ENCODE data around the gene GATB.

The GATB gene

DNA sequence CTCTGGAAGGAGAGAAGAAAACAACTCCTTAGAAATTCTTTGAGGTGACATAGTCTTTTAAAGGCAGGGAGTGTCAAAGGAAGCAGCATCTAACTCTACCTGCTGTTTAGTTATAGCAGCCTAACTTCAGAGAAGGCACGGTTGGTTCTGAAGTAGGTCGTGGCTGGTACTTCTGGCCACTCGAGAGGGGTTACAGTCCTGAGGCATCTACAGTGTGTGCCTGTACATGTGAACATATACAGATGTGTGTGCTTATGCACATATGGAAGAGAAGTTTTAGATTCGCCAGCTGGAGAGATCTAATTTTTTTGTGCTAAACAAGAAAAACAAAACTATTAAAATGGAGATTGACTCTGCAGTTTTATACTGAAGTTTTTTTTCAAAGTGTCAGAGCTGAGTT, 52.7 kb downstream of the GATB start:
- TF ChIP-seq, protein P1, sequence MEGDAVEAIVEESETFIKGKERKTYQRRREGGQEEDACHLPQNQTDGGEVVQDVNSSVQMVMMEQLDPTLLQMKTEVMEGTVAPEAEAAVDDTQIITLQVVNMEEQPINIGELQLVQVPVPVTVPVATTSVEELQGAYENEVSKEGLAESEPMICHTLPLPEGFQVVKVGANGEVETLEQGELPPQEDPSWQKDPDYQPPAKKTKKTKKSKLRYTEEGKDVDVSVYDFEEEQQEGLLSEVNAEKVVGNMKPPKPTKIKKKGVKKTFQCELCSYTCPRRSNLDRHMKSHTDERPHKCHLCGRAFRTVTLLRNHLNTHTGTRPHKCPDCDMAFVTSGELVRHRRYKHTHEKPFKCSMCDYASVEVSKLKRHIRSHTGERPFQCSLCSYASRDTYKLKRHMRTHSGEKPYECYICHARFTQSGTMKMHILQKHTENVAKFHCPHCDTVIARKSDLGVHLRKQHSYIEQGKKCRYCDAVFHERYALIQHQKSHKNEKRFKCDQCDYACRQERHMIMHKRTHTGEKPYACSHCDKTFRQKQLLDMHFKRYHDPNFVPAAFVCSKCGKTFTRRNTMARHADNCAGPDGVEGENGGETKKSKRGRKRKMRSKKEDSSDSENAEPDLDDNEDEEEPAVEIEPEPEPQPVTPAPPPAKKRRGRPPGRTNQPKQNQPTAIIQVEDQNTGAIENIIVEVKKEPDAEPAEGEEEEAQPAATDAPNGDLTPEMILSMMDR (IDR thresholded peaks at IDR 0.05; ENCODE audit: low read length, missing control alignments) = no peak
- H3K4me3 ChIP-seq (replicated peaks; ENCODE audit: low read depth, low read length) = no peak overlapping the region
- no peak for DNase-seq (ENCODE audit: low read depth)

DNA sequence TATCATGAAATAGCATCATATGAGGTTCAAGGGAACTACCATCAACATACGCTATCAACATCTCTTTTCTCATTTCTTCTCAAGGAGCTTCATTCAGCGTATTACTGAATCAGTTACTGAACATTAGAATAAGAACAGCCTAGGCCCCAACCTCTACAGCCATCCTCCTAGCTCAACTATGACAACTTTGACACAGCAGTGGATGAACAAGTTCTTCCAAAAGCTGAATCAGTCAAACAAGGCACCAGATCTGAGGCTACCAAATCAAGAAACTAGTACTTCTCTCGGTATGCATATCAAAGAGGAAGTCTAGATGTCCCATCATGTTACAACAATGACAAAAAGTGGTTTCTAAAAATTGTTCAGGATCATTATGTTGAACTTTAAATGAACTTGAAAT, 57.4 kb downstream of the GATB start:
- no peak for DNase-seq (ENCODE audit: low read depth)
- TF ChIP-seq, protein P1 (IDR thresholded peaks at IDR 0.05; ENCODE audit: low read length, missing control alignments) = no peak
- H3K4me3 ChIP-seq (replicated peaks; ENCODE audit: low read depth, low read length) = no peak overlapping the region

GRCh38 chr4:151702256-151702655, 58.6 kb downstream of the GATB start:
- H3K4me3 ChIP-seq (replicated peaks; ENCODE audit: low read depth, low read length) = no peak overlapping the region
- TF ChIP-seq, protein P1 (IDR thresholded peaks at IDR 0.05; ENCODE audit: low read length, missing control alignments) = no peak
- no peak for DNase-seq (ENCODE audit: low read depth)

DNA sequence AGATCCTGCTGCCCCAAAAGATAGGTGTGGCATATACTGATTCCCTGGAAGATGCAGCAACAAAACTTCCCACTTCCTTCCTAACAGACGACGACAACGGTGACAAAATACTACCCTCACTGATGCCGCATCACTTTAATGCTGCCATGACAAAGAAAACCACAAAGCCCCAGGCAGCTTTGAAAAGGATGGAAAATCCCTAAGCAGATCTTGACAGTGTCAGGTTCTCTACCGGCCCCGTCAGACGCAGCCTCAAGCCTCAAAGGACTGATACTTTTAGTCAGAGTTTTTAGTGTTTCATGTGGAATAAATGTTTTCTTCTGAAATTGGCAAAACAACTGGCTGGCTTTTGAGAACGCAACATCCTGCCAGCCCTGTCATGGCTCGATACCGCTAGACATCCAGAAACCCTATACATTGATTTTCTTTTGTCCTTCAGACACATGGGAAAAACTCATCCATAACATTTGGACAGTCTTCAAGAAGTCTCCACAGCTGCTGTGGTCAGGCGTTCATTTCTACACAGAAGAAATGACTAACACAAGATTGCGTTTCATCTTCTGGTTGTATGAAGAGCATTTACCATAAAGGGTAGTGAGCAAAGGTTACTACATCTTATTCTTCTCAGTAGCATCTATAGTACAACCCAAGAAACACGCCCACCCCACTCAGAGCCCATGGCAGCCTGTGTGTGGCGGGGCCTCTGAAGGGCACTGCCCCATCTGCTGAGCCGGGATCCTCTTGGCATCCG, 60.1 kb downstream of the GATB start:
- TF ChIP-seq, protein P1 (IDR thresholded peaks at IDR 0.05; ENCODE audit: low read length, missing control alignments) = no peak
- H3K4me3 ChIP-seq (replicated peaks; ENCODE audit: low read depth, low read length) = no peak overlapping the region
- DNase-seq (ENCODE audit: low read depth) = no peak

DNA sequence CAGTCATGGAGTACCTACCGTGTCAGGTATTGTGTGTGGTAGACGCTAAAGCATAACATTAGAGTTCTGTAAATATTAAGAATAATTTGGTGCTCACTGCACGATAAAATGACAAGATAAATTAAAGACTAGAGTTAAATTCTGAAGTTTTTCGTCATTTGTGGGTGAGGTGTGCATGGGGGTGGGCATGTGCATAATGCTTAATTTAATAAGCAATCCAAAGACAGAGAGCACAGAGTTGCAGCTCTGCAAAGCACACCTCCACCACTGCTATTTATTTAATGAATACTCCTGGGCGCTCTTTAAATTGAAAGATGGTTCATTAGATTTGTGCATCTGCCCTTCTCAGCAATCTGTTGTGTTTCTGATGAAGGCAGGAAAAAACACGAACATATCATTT, 62.6 kb downstream of the GATB start:
- TF ChIP-seq, protein P1 (IDR thresholded peaks at IDR 0.05; ENCODE audit: low read length, missing control alignments) = no peak
- DNase-seq (ENCODE audit: low read depth) = no peak

DNA sequence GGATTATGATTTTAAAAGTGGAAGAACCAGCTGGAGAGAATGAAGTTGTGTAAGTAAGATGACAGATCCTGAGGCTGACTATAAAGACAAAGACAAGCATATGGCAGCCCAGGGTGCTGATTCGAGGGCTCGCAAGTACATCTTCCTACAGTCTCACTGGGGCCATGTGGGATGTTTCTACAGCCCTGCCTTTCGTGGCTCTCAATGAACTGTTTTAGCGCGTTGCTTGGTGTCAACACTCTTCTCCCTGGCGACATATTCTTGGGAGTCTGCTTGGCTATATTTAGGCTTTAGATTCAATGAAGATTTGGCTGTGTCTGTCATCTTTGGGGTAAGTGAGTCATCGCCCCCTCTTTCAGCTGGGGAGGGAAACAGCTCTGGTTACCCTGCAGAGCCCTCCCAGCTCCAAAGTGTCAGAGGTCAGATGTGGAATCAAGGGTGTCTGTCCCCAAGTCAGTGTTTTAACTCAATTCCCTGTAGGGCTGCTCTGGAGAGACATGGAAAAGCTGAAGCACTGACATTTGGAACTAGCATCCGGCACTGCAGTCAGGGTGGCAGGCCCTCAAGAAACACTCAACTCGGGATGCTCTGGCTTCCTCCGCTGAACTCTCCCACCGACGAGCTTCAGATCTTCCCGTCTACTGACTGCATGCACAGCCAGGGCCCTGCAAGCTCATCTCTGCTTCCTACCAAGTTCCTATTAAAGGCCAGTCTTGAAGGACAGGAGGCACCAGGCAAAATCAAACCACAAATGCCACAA, 65.7 kb downstream of the GATB start:
- TF ChIP-seq, protein P1 (IDR thresholded peaks at IDR 0.05; ENCODE audit: low read length, missing control alignments) = no peak
- DNase-seq (ENCODE audit: low read depth) = no peak

More for the DNA sequence above, 62.6 kb downstream of the GATB start:
- no peak overlapping the region for H3K4me3 ChIP-seq (replicated peaks; ENCODE audit: low read depth, low read length)

More for the DNA sequence above, 65.7 kb downstream of the GATB start:
- no peak overlapping the region for H3K4me3 ChIP-seq (replicated peaks; ENCODE audit: low read depth, low read length)
